Measurements from ENCODE around the gene PHF11. TPM values are rescaled to one million over a fixed set of nuclear protein-coding genes. Genes with fewer than 3 reads are reported as not detected.

PHF11 gene
- total and polyA plus RNA-seq, 4 donors: 40.4 to 76.2 (median 46.3) TPM

- 67 to 84% methylated on average over 3 of the region's 3 CpGs for WGBS, 2 donors
- Histone ChIP-seq H3K4me3 (no peak overlapping the region), H3K9me3 (ENCODE audit: control insufficient read depth in 4 of 4, insufficient read depth in 3 of 4, low read length in 3 of 4) (no peaks in the 10 kb centered on the region), H3K4me1 (ENCODE audit: control insufficient read depth in 5 of 5, insufficient read depth in 5 of 5, low read length in 5 of 5) (peaks cover 0 to 8% (median 2%) of the 10 kb centered on the region in 5 donors), H3K9ac (ENCODE audit: insufficient read depth in 1 of 2, low read length in 2 of 2) (no peak overlapping the region), H3K27ac (ENCODE audit: low read depth in 1 of 2, low read length in 1 of 2) (no peak overlapping the region), H3K27me3 (ENCODE audit: control insufficient read depth in 3 of 3, insufficient read depth in 3 of 3, low read length in 2 of 3) (no peaks in the 10 kb centered on the region), H3K36me3 (ENCODE audit: control insufficient read depth in 4 of 4, insufficient read depth in 4 of 4, low read length in 4 of 4) (peaks cover 0 to 6% (median 0%) of the 10 kb centered on the region in 4 donors)
- no peak for DNase-seq
- no peak for ATAC-seq (ENCODE audit: insufficient read depth, low FRiP score)
- no peak for TF ChIP-seq CTCF (IDR thresholded peaks at IDR 0.05; ENCODE audit: control extremely low read depth, extremely low read depth)
Observed at GRCh38 chr13:49450105-49450819, 45.5 kb upstream of the PHF11 start.

DNA sequence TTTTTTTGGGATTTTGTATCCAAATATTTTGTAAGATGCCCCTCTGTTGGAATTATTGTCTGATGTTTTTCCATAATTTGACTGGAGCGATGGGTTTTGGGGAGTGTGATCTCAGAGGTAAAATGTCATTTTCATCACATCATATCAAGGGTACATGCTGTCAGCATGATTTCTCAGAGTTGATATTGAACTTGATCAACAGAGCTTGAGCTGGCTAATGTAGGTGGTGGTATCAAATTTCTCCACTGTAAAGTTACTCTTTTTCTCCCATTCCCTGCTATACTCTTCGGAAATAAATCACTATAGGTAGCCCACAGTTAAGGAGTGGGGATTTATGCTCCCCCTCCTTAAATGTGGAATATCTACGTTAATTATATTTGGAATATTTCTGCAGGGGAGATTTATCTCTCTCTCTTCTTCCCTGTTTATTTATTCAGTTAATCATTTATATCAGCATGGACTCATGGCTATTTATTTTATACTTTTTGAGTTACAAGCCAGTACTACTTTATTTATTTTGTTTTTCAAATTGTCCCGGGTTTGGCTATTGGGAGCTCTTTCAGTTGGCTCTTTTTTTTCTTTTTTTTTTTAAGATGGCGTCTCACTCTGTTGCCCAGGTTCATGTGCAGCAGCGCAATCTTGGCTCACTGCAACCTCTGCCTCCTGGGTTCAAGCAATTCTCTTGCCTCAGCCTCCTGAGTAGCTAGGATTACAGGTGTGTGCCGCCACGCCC is 42.9 kb upstream of the PHF11 start:
- Histone ChIP-seq H3K27ac (ENCODE audit: low read depth in 1 of 2, low read length in 1 of 2) (no peak overlapping the region), H3K27me3 (ENCODE audit: control insufficient read depth in 3 of 3, insufficient read depth in 3 of 3, low read length in 2 of 3) (no peaks in the 10 kb centered on the region), H3K4me1 (ENCODE audit: control insufficient read depth in 5 of 5, insufficient read depth in 5 of 5, low read length in 5 of 5) (peaks cover 0 to 6% (median 2%) of the 10 kb centered on the region in 5 donors), H3K4me3 (no peak overlapping the region), H3K36me3 (ENCODE audit: control insufficient read depth in 4 of 4, insufficient read depth in 4 of 4, low read length in 4 of 4) (peaks cover 0 to 6% (median 0%) of the 10 kb centered on the region in 4 donors), H3K9ac (ENCODE audit: insufficient read depth in 1 of 2, low read length in 2 of 2) (no peak overlapping the region), H3K9me3 (ENCODE audit: control insufficient read depth in 4 of 4, insufficient read depth in 3 of 4, low read length in 3 of 4) (no peaks in the 10 kb centered on the region)
- ATAC-seq (ENCODE audit: insufficient read depth, low FRiP score) (no peak), DNase-seq (no peak)
- no peak for TF ChIP-seq CTCF (IDR thresholded peaks at IDR 0.05; ENCODE audit: control extremely low read depth, extremely low read depth)
- 95 to 98% methylated on average over 8 of the region's 8 CpGs for WGBS, 2 donors

DNA sequence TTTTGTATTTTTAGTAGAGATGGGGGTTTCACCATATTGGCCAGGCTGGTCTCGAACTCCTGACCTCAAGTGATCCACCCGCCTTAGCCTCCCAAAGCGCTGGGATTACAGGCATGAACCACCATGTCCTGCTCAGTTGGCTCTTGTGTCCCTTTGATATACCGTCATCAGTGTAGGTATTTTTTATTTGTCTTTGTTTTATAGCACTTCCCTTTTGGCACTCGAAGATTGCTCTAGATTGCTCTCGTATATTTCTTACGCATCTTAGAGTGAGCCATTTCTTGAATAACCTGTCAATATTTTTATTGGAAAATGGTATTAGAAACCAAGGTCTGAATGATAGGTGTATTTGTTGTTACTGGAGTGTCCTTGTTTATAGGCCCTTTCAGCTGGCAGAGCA is 42.3 kb upstream of the PHF11 start:
- Histone ChIP-seq H3K27me3 (ENCODE audit: control insufficient read depth in 3 of 3, insufficient read depth in 3 of 3, low read length in 2 of 3) (no peaks in the 10 kb centered on the region), H3K4me3 (no peak overlapping the region), H3K9me3 (ENCODE audit: control insufficient read depth in 4 of 4, insufficient read depth in 3 of 4, low read length in 3 of 4) (no peaks in the 10 kb centered on the region), H3K36me3 (ENCODE audit: control insufficient read depth in 4 of 4, insufficient read depth in 4 of 4, low read length in 4 of 4) (peaks cover 0 to 6% (median 0%) of the 10 kb centered on the region in 4 donors), H3K9ac (ENCODE audit: insufficient read depth in 1 of 2, low read length in 2 of 2) (no peak overlapping the region), H3K4me1 (ENCODE audit: control insufficient read depth in 5 of 5, insufficient read depth in 5 of 5, low read length in 5 of 5) (peaks cover 0 to 6% (median 2%) of the 10 kb centered on the region in 5 donors), H3K27ac (ENCODE audit: low read depth in 1 of 2, low read length in 1 of 2) (no peak overlapping the region)
- no peak for ATAC-seq (ENCODE audit: insufficient read depth, low FRiP score)
- no peak for TF ChIP-seq CTCF (IDR thresholded peaks at IDR 0.05; ENCODE audit: control extremely low read depth, extremely low read depth)
- DNase-seq: no peak
- 97 to 99% methylated on average over 7 of the region's 7 CpGs for WGBS, 2 donors
